ENCODE results near the gene FOXK2. TPM values are rescaled to one million over a fixed set of nuclear protein-coding genes. Genes with fewer than 3 reads are reported as not detected.

The FOXK2 gene
- total RNA-seq, 2 experiments from 2014 or later = 32.5 to 33.7 TPM

- H3K4me1 Mint-ChIP-seq (ENCODE audit: low read depth) = peaks cover 7% of the 10 kb centered on the region
- ATAC-seq (ENCODE audit: poor library complexity) (no peak), DNase-seq (no peak)
- Histone ChIP-seq H3K4me3 (ENCODE audit: low read length) (no peak overlapping the region), H3K4me1 (ENCODE audit: insufficient read depth, low read length) (peaks cover 7% of the 10 kb centered on the region), H3K36me3 (ENCODE audit: insufficient read depth, low read length) (peaks cover 71% of the 10 kb centered on the region), H3K27ac (ENCODE audit: low read depth in 1 of 2, low read length in 2 of 2) (no peak overlapping the region), H3K27me3 (ENCODE audit: control insufficient read depth in 1 of 2, insufficient read depth in 2 of 2, low read length in 2 of 2) (no peaks in the 10 kb centered on the region), H3K9me3 (ENCODE audit: control insufficient read depth in 1 of 2, insufficient read depth in 1 of 2, low read length in 2 of 2) (no peaks in the 10 kb centered on the region)
- TF ChIP-seq CTCF (IDR thresholded peaks at IDR 0.05) = no peak
- CTCF ChIA-PET = no interaction called here
- POLR2A ChIA-PET = no interaction called here
- intact Hi-C loops (cut with DNase I, micrococcal nuclease) = no loop called here
- H3K36me3 Mint-ChIP-seq (ENCODE audit: low read depth) = peaks cover 72% of the 10 kb centered on the region
- H3K4me3 Mint-ChIP-seq = no peak overlapping the region
- no peaks in the 10 kb centered on the region for H3K27me3 Mint-ChIP-seq
- no peaks in the 10 kb centered on the region for H3K9me3 Mint-ChIP-seq
- H3K27ac Mint-ChIP-seq = no peak overlapping the region
Measured at GRCh38 chr17:82601447-82602000, 82.0 kb downstream of the FOXK2 start.

GRCh38 chr17:82602487-82602886, 83.0 kb downstream of the FOXK2 start:
- Mint-ChIP-seq H3K36me3 (ENCODE audit: low read depth) (peaks cover 77% of the 10 kb centered on the region), H3K4me3 (no peak overlapping the region), H3K27ac (no peak overlapping the region), H3K9me3 (no peaks in the 10 kb centered on the region), H3K27me3 (no peaks in the 10 kb centered on the region), H3K4me1 (ENCODE audit: low read depth) (peaks cover 7% of the 10 kb centered on the region)
- intact Hi-C loops (cut with DNase I, micrococcal nuclease) = no loop called here
- Histone ChIP-seq H3K27ac (ENCODE audit: low read depth in 1 of 2, low read length in 2 of 2) (no peak overlapping the region), H3K36me3 (ENCODE audit: insufficient read depth, low read length) (peaks cover 67% of the 10 kb centered on the region), H3K27me3 (ENCODE audit: control insufficient read depth in 1 of 2, insufficient read depth in 2 of 2, low read length in 2 of 2) (no peaks in the 10 kb centered on the region), H3K4me1 (ENCODE audit: insufficient read depth, low read length) (peaks cover 7% of the 10 kb centered on the region), H3K9me3 (ENCODE audit: control insufficient read depth in 1 of 2, insufficient read depth in 1 of 2, low read length in 2 of 2) (no peaks in the 10 kb centered on the region), H3K4me3 (ENCODE audit: low read length) (no peak overlapping the region)
- DNase-seq (no peak), ATAC-seq (ENCODE audit: poor library complexity) (no peak)
- TF ChIP-seq CTCF (IDR thresholded peaks at IDR 0.05) = no peak
- ChIA-PET CTCF (no interaction called here), POLR2A (no interaction called here)

- H3K4me3 ChIP-seq (ENCODE audit: low read length) = no peak overlapping the region
- H3K36me3 ChIP-seq (ENCODE audit: insufficient read depth, low read length) = peaks cover 64% of the 10 kb centered on the region
- Mint-ChIP-seq H3K4me1 (ENCODE audit: low read depth) (peaks cover 7% of the 10 kb centered on the region), H3K27ac (no peak overlapping the region), H3K27me3 (no peaks in the 10 kb centered on the region), H3K4me3 (no peak overlapping the region), H3K36me3 (ENCODE audit: low read depth) (peaks cover 72% of the 10 kb centered on the region), H3K9me3 (no peaks in the 10 kb centered on the region)
- H3K27me3 ChIP-seq (ENCODE audit: control insufficient read depth in 1 of 2, insufficient read depth in 2 of 2, low read length in 2 of 2) = no peaks in the 10 kb centered on the region
- H3K27ac ChIP-seq (ENCODE audit: low read depth in 1 of 2, low read length in 2 of 2) = no peak overlapping the region
- CTCF ChIA-PET = no interaction called here
- no peak for ATAC-seq (ENCODE audit: poor library complexity)
- POLR2A ChIA-PET = interaction anchor here (0.9 to 1.3 kb wide), 2 partner anchors 9 to 11 kb away, joined by 3 to 5 read pairs; no protein-coding TSS in a partner anchor
- no peaks in the 10 kb centered on the region for H3K9me3 ChIP-seq (ENCODE audit: control insufficient read depth in 1 of 2, insufficient read depth in 1 of 2, low read length in 2 of 2)
- peaks cover 7% of the 10 kb centered on the region for H3K4me1 ChIP-seq (ENCODE audit: insufficient read depth, low read length)
- TF ChIP-seq CTCF (IDR thresholded peaks at IDR 0.05) = no peak
- no peak for DNase-seq
- intact Hi-C loops (cut with DNase I, micrococcal nuclease) = no loop called here
Measured at GRCh38 chr17:82602986-82603710, 83.6 kb downstream of the FOXK2 start.

All from CD4-positive, alpha-beta T cell (primary cell).